CD4-positive, CD25-positive, alpha-beta regulatory T cell (primary cell): Measurements from ENCODE around the gene FFAR2. TPM values are rescaled to one million over a fixed set of nuclear protein-coding genes. Genes with fewer than 3 reads are reported as not detected.
A peak's percentile ranks its signal among the peaks of the same experiment; 100 is the strongest.

Experiments used
- ATAC-seq, 2 donors: fragments of 150-1000 bp; cut with Tn5 transposase; one replicate each; pipeline ENCODE4 v1.10.0; 2021; ENCODE audit warnings: low read depth in 2 of 2, moderate number of reproducible peaks in 2 of 2, moderate library complexity in 1 of 2
- DNase-seq, 3 donors: peaks; one replicate each; pipeline versions ENCODE4 v3.0.0 to v3.0.0-alpha.2; 2012 to 2022; ENCODE audit warnings: mixed read lengths in 1 of 3
- H3K27ac ChIP-seq: one replicate; pipeline ENCODE4 v1.7.0; 2013; ENCODE audit warnings: mild to moderate bottlenecking, low read length; ENCODE audit not compliant: insufficient read depth, poor library complexity, severe bottlenecking
- H3K27me3 ChIP-seq: one replicate; pipeline ENCODE4 v1.7.0; 2013; ENCODE audit warnings: low read length; ENCODE audit not compliant: control insufficient read depth, insufficient read depth
- H3K36me3 ChIP-seq: one replicate; pipeline ENCODE4 v1.7.0; 2013; ENCODE audit warnings: mild to moderate bottlenecking, low read length, moderate library complexity; ENCODE audit not compliant: control insufficient read depth, insufficient read depth
- H3K4me1 ChIP-seq: 2 replicates; pipeline ENCODE4 v1.7.0; 2013; ENCODE audit warnings: mild to moderate bottlenecking, low read length; ENCODE audit not compliant: insufficient read depth, control insufficient read depth, poor library complexity, severe bottlenecking
- H3K4me3 ChIP-seq: one replicate; pipeline ENCODE4 v1.7.0; 2013; ENCODE audit warnings: low read depth, mild to moderate bottlenecking, low read length, moderate library complexity
- H3K9me3 ChIP-seq, 2 experiments: 1 replicate in 1 of 2; 2 replicates in 1 of 2; pipeline ENCODE4 v1.7.0; 2013; ENCODE audit warnings: low read length in 2 of 2, mild to moderate bottlenecking in 1 of 2, moderate library complexity in 1 of 2; ENCODE audit not compliant: control insufficient read depth in 2 of 2
- H3K27ac Mint-ChIP-seq, 3 donors: one replicate each; pipeline ENCODE4 v1.8.0; 2020 to 2022; ENCODE audit warnings: mild to moderate bottlenecking in 3 of 3, mixed read lengths in 3 of 3, moderate library complexity in 2 of 3
- H3K27me3 Mint-ChIP-seq: one replicate; pipeline ENCODE4 v1.8.0; 2022; ENCODE audit warnings: mild to moderate bottlenecking, mixed read lengths
- H3K36me3 Mint-ChIP-seq: one replicate; pipeline ENCODE4 v1.8.0; 2020; ENCODE audit warnings: mixed read lengths
- H3K4me1 Mint-ChIP-seq, 4 donors: one replicate each; pipeline ENCODE4 v1.8.0; 2020 to 2022; ENCODE audit warnings: mixed read lengths in 4 of 4, mild to moderate bottlenecking in 1 of 4
- H3K4me3 Mint-ChIP-seq, 4 donors: one replicate each; pipeline ENCODE4 v1.8.0; 2020 to 2022; ENCODE audit warnings: mild to moderate bottlenecking in 4 of 4, mixed read lengths in 4 of 4, moderate library complexity in 3 of 4
- H3K9me3 Mint-ChIP-seq, 7 donors: one replicate each; pipeline ENCODE4 v1.8.0; 2020 to 2022; ENCODE audit warnings: mixed read lengths in 7 of 7, mild to moderate bottlenecking in 3 of 7, moderate library complexity in 2 of 7
- polyA plus RNA-seq, 4 donors: library from polyadenylated mRNA; unstranded; fragments of 300-500 nt; fragmentation: Illumina TruSeq; gene quantifications; one replicate each; pipeline ENCODE4 v1.2.3, GENCODE V29; 2021
- total RNA-seq: library from RNA; stranded (reverse); gene quantifications from one replicate; pipeline ENCODE4 v1.2.3, GENCODE V29; 2022

Gene FFAR2
- total and polyA plus RNA-seq, 5 donors from 2014 or later: not detected

DNA sequence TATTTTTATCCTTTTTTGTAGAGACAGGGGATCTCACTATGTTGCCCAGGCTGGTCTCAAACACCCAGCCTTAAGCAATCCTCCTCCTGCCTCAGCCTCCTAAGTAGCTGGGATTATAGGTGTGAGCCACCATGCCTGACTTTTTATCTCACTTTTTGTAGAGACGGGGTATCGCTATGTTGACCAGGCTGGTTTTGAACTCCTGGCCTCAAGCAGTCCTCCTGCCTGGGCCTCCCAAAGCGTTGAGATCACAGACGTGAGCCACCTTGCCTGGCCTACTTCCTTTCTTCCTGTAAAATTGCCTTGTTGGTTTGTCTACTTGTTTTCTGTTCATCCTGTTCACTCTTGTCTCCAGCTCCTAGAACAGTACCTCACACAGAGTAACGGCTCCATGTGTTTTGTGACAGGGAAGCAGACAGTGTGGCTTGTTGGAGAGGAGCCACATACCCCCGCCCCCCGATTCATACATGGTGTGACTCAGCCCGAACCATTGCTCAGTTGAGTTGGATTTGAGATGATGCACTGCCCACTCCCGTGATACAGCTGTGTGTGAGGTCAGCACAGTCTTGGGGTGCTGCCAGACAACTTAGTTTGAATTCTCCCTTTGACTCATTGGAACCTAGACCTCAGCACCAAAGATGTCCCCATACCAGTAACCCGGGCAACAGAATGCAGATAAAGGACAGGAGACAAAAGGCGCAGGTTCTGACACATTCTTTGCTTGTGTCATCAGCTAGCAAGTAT, 43.0 kb upstream of the FFAR2 start:
- Mint-ChIP-seq H3K36me3 (no peaks in the 10 kb centered on the region), H3K9me3 (no peaks in the 10 kb centered on the region), H3K4me1 (no peaks in the 10 kb centered on the region), H3K27me3 (peaks cover 26% of the 10 kb centered on the region), H3K27ac (peak overlapping the region in 1 of 3 donors; percentile 91), H3K4me3 (no peak overlapping the region)
- Histone ChIP-seq H3K36me3 (no peaks in the 10 kb centered on the region), H3K4me1 (no peaks in the 10 kb centered on the region), H3K9me3 (no peaks in the 10 kb centered on the region), H3K4me3 (no peak overlapping the region), H3K27ac (no peak overlapping the region), H3K27me3 (peaks cover 4% of the 10 kb centered on the region)
- ATAC-seq (no peak), DNase-seq (no peak)

DNA sequence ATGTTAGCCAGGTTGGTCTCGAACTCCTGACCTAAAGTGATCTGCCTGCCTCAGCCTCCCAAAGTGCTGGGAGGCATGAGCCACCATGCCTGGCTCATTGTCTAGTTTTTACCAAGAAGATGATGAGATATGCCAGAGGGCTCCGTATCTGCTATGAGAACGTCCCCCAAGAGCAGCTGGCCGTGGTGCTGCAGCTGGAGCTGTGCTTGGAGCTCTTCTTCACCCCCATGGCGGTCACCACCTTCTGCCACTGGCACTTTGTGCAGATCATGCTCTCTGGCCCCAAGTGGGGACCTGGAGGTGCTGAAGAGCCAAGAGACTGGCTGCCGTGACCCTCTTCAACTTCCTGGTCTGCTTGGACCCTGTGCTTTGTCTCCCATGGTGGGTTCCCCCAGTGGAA, 40.4 kb upstream of the FFAR2 start:
- Histone ChIP-seq H3K27me3 (peaks cover 6% of the 10 kb centered on the region), H3K4me3 (no peak overlapping the region), H3K36me3 (no peaks in the 10 kb centered on the region), H3K27ac (no peak overlapping the region), H3K9me3 (no peaks in the 10 kb centered on the region), H3K4me1 (no peaks in the 10 kb centered on the region)
- Mint-ChIP-seq H3K27ac (peak overlapping the region in 1 of 3 donors; percentile 90), H3K4me1 (no peaks in the 10 kb centered on the region), H3K4me3 (no peak overlapping the region), H3K9me3 (no peaks in the 10 kb centered on the region), H3K36me3 (no peaks in the 10 kb centered on the region), H3K27me3 (peaks cover 23% of the 10 kb centered on the region)
- no peak for DNase-seq
- ATAC-seq: no peak

- H3K27ac ChIP-seq: no peak overlapping the region
- no peaks in the 10 kb centered on the region for H3K36me3 ChIP-seq
- H3K4me1 Mint-ChIP-seq: no peaks in the 10 kb centered on the region
- H3K27ac Mint-ChIP-seq: peak overlapping the region in 1 of 3 donors; percentile 90
- H3K9me3 ChIP-seq: no peaks in the 10 kb centered on the region
- no peak overlapping the region for H3K4me3 Mint-ChIP-seq
- H3K36me3 Mint-ChIP-seq: no peaks in the 10 kb centered on the region
- H3K27me3 Mint-ChIP-seq: peaks cover 27% of the 10 kb centered on the region
- H3K4me1 ChIP-seq: no peaks in the 10 kb centered on the region
- no peak for DNase-seq
- no peak for ATAC-seq
- H3K27me3 ChIP-seq: peaks cover 6% of the 10 kb centered on the region
- H3K9me3 Mint-ChIP-seq: no peaks in the 10 kb centered on the region
- no peak overlapping the region for H3K4me3 ChIP-seq
These were observed 39.5 kb upstream of the FFAR2 start for GRCh38 chr19:35408284-35409171.

GRCh38 chr19:35409191-35409590, 38.9 kb upstream of the FFAR2 start:
- DNase-seq: no peak
- Mint-ChIP-seq H3K27me3 (peaks cover 29% of the 10 kb centered on the region), H3K27ac (no peak overlapping the region), H3K9me3 (no peaks in the 10 kb centered on the region), H3K4me3 (no peak overlapping the region), H3K36me3 (no peaks in the 10 kb centered on the region), H3K4me1 (no peaks in the 10 kb centered on the region)
- peaks cover 6% of the 10 kb centered on the region for H3K27me3 ChIP-seq
- no peak overlapping the region for H3K4me3 ChIP-seq
- no peak for ATAC-seq
- H3K9me3 ChIP-seq: no peaks in the 10 kb centered on the region
- no peaks in the 10 kb centered on the region for H3K4me1 ChIP-seq
- H3K27ac ChIP-seq: no peak overlapping the region
- no peaks in the 10 kb centered on the region for H3K36me3 ChIP-seq

DNA sequence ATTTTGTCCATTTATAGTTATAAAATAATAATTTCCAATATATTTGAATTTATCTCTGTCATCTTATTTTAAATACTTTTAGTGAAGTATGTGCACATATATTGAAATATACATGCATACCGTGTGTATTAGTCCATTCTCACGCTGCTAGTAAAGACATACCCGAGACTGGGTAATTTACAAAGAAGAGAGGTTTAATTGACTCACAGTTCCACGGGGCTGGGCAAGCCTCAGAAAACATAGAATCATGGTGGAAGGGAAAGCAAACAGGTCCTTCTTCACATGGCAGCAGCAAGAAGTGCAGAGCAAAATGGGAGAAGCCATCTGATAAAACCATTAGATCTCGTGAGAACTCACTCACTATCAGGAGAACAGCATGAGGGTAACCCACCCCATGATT, 37.6 kb upstream of the FFAR2 start:
- no peaks in the 10 kb centered on the region for H3K4me1 ChIP-seq
- Mint-ChIP-seq H3K27ac (no peak overlapping the region), H3K9me3 (no peaks in the 10 kb centered on the region), H3K4me1 (no peaks in the 10 kb centered on the region), H3K36me3 (no peaks in the 10 kb centered on the region), H3K27me3 (peaks cover 29% of the 10 kb centered on the region), H3K4me3 (no peak overlapping the region)
- no peak overlapping the region for H3K4me3 ChIP-seq
- H3K36me3 ChIP-seq: no peaks in the 10 kb centered on the region
- DNase-seq (no peak), ATAC-seq (no peak)
- H3K27me3 ChIP-seq: peaks cover 6% of the 10 kb centered on the region
- H3K9me3 ChIP-seq: no peaks in the 10 kb centered on the region
- H3K27ac ChIP-seq: no peak overlapping the region

DNA sequence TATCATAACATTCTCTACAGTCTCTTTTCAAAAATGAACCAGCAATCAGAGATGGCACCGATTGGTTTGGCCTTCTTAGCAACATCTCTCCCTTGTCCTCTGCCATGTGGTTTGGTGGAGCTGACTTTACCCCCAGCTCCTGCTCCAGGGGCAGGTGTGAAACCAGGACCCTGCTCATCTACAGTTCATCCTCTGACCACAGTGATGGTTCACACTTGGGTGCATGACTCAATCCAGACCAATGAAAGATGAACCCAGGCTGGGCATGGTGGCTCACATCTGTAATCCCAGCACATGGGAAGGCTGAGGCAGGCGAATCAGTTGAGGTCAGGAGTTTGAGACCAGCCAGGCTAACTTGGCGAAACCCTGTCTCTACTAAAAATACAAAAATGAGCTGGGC, 33.6 kb upstream of the FFAR2 start:
- no peaks in the 10 kb centered on the region for H3K4me1 Mint-ChIP-seq
- no peak overlapping the region for H3K4me3 Mint-ChIP-seq
- H3K27me3 Mint-ChIP-seq: peaks cover 29% of the 10 kb centered on the region
- H3K36me3 Mint-ChIP-seq: no peaks in the 10 kb centered on the region
- Histone ChIP-seq H3K27me3 (peaks cover 6% of the 10 kb centered on the region), H3K4me3 (no peak overlapping the region), H3K36me3 (no peaks in the 10 kb centered on the region), H3K27ac (no peak overlapping the region), H3K9me3 (no peaks in the 10 kb centered on the region), H3K4me1 (no peaks in the 10 kb centered on the region)
- H3K9me3 Mint-ChIP-seq: peaks cover 0 to 1% (median 0%) of the 10 kb centered on the region in 7 donors
- no peak for DNase-seq
- no peak overlapping the region for H3K27ac Mint-ChIP-seq
- no peak for ATAC-seq

- Histone ChIP-seq H3K36me3 (no peaks in the 10 kb centered on the region), H3K4me3 (no peak overlapping the region), H3K27me3 (peaks cover 4% of the 10 kb centered on the region), H3K9me3 (no peaks in the 10 kb centered on the region), H3K27ac (no peak overlapping the region), H3K4me1 (no peaks in the 10 kb centered on the region)
- no peak for ATAC-seq
- Mint-ChIP-seq H3K4me3 (no peak overlapping the region), H3K27me3 (peaks cover 26% of the 10 kb centered on the region), H3K4me1 (no peaks in the 10 kb centered on the region), H3K36me3 (no peaks in the 10 kb centered on the region), H3K9me3 (peaks cover 0 to 1% (median 0%) of the 10 kb centered on the region in 7 donors), H3K27ac (no peak overlapping the region)
- DNase-seq: no peak
These were observed 31.7 kb upstream of the FFAR2 start for GRCh38 chr19:35416331-35416730.
